Parathyroid adenoma (tissue), 2 donors: ENCODE data around the gene NEURL3.

ENCODE experiments used
- H2AFZ ChIP-seq: fragments of 300-600 bp; sonication (generic); one replicate; pipeline ENCODE4 v1.7.0; 2017; ENCODE audit warnings: antibody characterized with exemption, mild to moderate bottlenecking
- H3K27ac ChIP-seq: fragments of 300-600 bp; sonication (generic); one replicate; pipeline ENCODE4 v1.7.0; 2017
- H3K27me3 ChIP-seq: fragments of 300-600 bp; sonication (generic); one replicate; pipeline ENCODE4 v1.7.0; 2017; ENCODE audit warnings: low read length; ENCODE audit not compliant: control insufficient read depth, insufficient read depth
- H3K36me3 ChIP-seq: fragments of 300-600 bp; sonication (generic); one replicate; pipeline ENCODE4 v1.7.0; 2017; ENCODE audit warnings: low read length; ENCODE audit not compliant: control insufficient read depth, insufficient read depth
- H3K4me1 ChIP-seq: fragments of 300-600 bp; sonication (generic); one replicate; pipeline ENCODE4 v1.7.0; 2017; ENCODE audit warnings: control low read depth
- H3K4me2 ChIP-seq: fragments of 300-600 bp; sonication (generic); one replicate; pipeline ENCODE4 v1.7.0; 2017; ENCODE audit warnings: low read length
- H3K4me3 ChIP-seq: fragments of 300-600 bp; sonication (generic); one replicate; pipeline ENCODE4 v1.7.0; 2017; ENCODE audit warnings: low read depth, low read length
- H3K79me2 ChIP-seq: fragments of 300-600 bp; sonication (generic); one replicate; pipeline ENCODE4 v1.7.0; 2017; ENCODE audit warnings: control low read depth
- H3K9ac ChIP-seq: fragments of 300-600 bp; sonication (generic); one replicate; pipeline ENCODE4 v1.7.0; 2017; ENCODE audit warnings: mild to moderate bottlenecking
- H3K9me3 ChIP-seq: fragments of 300-600 bp; sonication (generic); one replicate; pipeline ENCODE4 v1.7.0; 2017; ENCODE audit warnings: low read length; ENCODE audit not compliant: control insufficient read depth
- TF ChIP-seq, protein P1 (sequence below): fragments of 300-600 bp; sonication (generic); IDR thresholded peaks from one replicate; pipeline ENCODE4 v1.7.0; 2017; ENCODE audit warnings: antibody characterized with exemption, mild to moderate bottlenecking
- donor health status: primary hyperparathyroidism.

Gene NEURL3

GRCh38 chr2:96484091-96484490, 21.1 kb downstream of the NEURL3 start:
- Histone ChIP-seq H3K27ac (no peak overlapping the region), H3K79me2 (no peaks in the 10 kb centered on the region), H3K27me3 (no peaks in the 10 kb centered on the region), H2AFZ (no peak overlapping the region), H3K4me3 (no peak overlapping the region), H3K36me3 (no peaks in the 10 kb centered on the region), H3K9ac (no peak overlapping the region), H3K9me3 (no peaks in the 10 kb centered on the region), H3K4me2 (no peak overlapping the region), H3K4me1 (no peaks in the 10 kb centered on the region)
- TF ChIP-seq, protein P1, sequence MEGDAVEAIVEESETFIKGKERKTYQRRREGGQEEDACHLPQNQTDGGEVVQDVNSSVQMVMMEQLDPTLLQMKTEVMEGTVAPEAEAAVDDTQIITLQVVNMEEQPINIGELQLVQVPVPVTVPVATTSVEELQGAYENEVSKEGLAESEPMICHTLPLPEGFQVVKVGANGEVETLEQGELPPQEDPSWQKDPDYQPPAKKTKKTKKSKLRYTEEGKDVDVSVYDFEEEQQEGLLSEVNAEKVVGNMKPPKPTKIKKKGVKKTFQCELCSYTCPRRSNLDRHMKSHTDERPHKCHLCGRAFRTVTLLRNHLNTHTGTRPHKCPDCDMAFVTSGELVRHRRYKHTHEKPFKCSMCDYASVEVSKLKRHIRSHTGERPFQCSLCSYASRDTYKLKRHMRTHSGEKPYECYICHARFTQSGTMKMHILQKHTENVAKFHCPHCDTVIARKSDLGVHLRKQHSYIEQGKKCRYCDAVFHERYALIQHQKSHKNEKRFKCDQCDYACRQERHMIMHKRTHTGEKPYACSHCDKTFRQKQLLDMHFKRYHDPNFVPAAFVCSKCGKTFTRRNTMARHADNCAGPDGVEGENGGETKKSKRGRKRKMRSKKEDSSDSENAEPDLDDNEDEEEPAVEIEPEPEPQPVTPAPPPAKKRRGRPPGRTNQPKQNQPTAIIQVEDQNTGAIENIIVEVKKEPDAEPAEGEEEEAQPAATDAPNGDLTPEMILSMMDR = no peak

GRCh38 chr2:96477458-96477857, 27.7 kb downstream of the NEURL3 start:
- Histone ChIP-seq H3K9me3 (no peaks in the 10 kb centered on the region), H3K9ac (no peak overlapping the region), H3K36me3 (no peaks in the 10 kb centered on the region), H2AFZ (no peak overlapping the region), H3K4me3 (no peak overlapping the region), H3K79me2 (no peaks in the 10 kb centered on the region), H3K4me2 (no peak overlapping the region), H3K4me1 (no peaks in the 10 kb centered on the region), H3K27ac (no peak overlapping the region), H3K27me3 (no peaks in the 10 kb centered on the region)
- TF ChIP-seq, protein P1 = no peak

DNA sequence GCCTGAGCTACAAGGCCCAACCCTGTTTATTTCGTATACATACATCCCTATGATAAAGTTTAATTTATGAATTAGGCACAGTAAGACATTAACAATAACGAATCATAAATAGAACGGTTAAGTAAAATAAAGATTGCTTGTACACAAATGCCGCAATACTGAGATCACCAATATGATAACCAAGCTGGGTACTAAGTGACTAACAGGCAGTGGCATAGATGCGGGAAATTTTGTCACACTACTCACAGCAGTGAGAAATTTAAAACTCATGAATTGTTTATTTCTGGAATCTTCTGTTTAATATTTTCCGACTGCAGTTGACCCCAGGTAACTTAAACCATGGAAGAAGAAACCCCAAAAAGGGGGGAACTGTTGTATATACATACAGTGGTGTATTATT, 33.4 kb downstream of the NEURL3 start:
- H3K27me3 ChIP-seq = no peaks in the 10 kb centered on the region
- no peaks in the 10 kb centered on the region for H3K4me1 ChIP-seq
- H3K27ac ChIP-seq = no peak overlapping the region
- no peaks in the 10 kb centered on the region for H3K36me3 ChIP-seq
- H3K9me3 ChIP-seq = no peaks in the 10 kb centered on the region
- no peak overlapping the region for H3K4me2 ChIP-seq
- no peak overlapping the region for H2AFZ ChIP-seq
- no peaks in the 10 kb centered on the region for H3K79me2 ChIP-seq
- TF ChIP-seq, protein P1 = no peak
- H3K9ac ChIP-seq = no peak overlapping the region
- H3K4me3 ChIP-seq = no peak overlapping the region

DNA sequence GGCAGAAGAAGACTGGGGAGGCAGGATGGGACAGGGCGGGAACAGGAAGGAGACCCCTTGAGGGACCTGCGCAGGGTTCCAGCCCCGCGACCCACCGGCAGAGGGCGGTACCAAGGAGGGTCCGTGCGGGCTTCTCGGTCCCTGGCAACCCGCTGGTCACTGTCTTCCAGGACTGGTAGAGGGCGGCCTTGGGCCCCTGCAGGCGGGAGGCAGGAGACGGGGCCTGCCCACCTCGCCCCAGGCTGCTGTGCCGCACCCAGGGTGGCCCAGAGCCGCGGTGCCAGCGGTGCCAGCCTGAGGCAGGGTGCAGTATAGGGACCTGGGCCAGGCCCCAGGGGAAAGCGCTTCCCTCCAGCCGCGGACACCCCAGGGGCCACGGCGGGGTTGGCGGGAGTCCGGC, 34.5 kb downstream of the NEURL3 start:
- Histone ChIP-seq H3K9me3 (no peaks in the 10 kb centered on the region), H3K27ac (no peak overlapping the region), H3K4me2 (no peak overlapping the region), H2AFZ (peak overlapping the region; percentile 13), H3K9ac (no peak overlapping the region), H3K36me3 (no peaks in the 10 kb centered on the region), H3K27me3 (no peaks in the 10 kb centered on the region), H3K79me2 (no peaks in the 10 kb centered on the region), H3K4me3 (no peak overlapping the region), H3K4me1 (no peaks in the 10 kb centered on the region)
- TF ChIP-seq, protein P1 = peak; percentile 33

DNA sequence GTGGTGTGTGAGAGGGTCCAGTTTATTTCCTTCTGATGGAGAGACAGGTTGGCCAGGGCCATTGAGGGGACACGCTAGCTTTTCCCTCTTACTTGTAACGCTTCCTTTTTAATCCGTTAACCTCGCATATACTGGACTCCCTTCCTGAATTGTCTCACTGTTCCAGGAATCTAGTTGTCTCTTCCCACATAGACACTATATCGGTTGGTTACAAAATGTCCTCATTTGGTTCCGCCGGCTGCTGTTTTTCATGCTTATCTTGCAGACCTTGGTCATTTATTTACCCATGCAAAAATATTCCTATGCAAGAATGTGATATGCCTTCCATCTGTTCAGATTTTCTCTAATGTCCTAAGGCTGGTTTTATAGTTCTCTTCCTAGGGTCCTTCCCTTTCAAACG, 35.0 kb downstream of the NEURL3 start:
- no peak overlapping the region for H3K4me3 ChIP-seq
- no peak overlapping the region for H3K27ac ChIP-seq
- no peaks in the 10 kb centered on the region for H3K4me1 ChIP-seq
- H3K27me3 ChIP-seq = no peaks in the 10 kb centered on the region
- H3K79me2 ChIP-seq = no peaks in the 10 kb centered on the region
- H2AFZ ChIP-seq = peak overlapping the region; percentile 13
- H3K9ac ChIP-seq = no peak overlapping the region
- no peaks in the 10 kb centered on the region for H3K36me3 ChIP-seq
- H3K9me3 ChIP-seq = no peaks in the 10 kb centered on the region
- TF ChIP-seq, protein P1 = no peak
- no peak overlapping the region for H3K4me2 ChIP-seq
